Measurements from ENCODE around the gene HIPK2. TPM values are rescaled to one million over a fixed set of nuclear protein-coding genes. Genes with fewer than 3 reads are reported as not detected.

The HIPK2 gene
- total and polyA plus RNA-seq, 12 donors = 19.7 to 203 (median 127) TPM

GRCh38 chr7:139721821-139722220 lies 56.0 kb downstream of the HIPK2 start:
- ATAC-seq = no peak
- Histone ChIP-seq H3K36me3 (peaks cover 0 to 2% (median 0%) of the 10 kb centered on the region in 9 donors), H3K27ac (peak overlapping the region in 8 of 10 donors; percentile 11 to 80 (median 50)), H3K27me3 (no peaks in the 10 kb centered on the region), H3K9me3 (no peaks in the 10 kb centered on the region), H3K4me3 (no peak overlapping the region), H3K4me1 (peaks cover 27 to 86% (median 68%) of the 10 kb centered on the region in 9 donors)
- intact Hi-C loops (cut with DNase I) = loop anchor here in 2 of 10 donors (10.0 kb wide), 1 partner anchor 53 kb away; the partner anchor contains the start of gene HIPK2 (in 2 of the 2)
- TF ChIP-seq CTCF (IDR thresholded peaks at IDR 0.05) = no peak
- WGBS, 2 donors = 64 to 76% methylated on average over 2 of the region's 2 CpGs
- DNase-seq = no peak

DNA sequence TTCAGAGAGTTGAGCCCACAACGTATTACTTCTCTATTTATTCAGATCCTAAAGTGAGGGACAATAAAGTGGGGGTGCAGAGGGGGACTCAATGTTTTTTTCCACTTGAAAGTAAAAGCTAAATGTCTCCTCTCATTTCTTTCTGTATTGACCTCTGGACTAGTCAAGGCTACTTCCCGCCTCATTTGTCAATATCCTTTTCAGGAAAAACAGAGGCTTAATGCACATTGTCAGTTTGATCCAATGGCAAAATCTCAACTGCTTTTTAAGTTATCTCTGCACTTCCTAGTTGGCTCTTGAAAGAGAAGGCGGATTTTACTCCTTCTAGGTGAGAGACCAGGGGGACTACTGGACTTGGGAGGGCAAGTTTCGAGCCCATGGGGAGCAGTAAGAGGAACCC lies 56.4 kb downstream of the HIPK2 start:
- intact Hi-C loops (cut with DNase I) = loop anchor here in 2 of 10 donors (10.0 kb wide), 1 partner anchor 53 kb away; the partner anchor contains the start of gene HIPK2 (in 2 of the 2)
- Histone ChIP-seq H3K27ac (peak overlapping the region in 9 of 10 donors; percentile 11 to 80 (median 52)), H3K9me3 (no peaks in the 10 kb centered on the region), H3K27me3 (no peaks in the 10 kb centered on the region), H3K4me1 (peaks cover 24 to 81% (median 64%) of the 10 kb centered on the region in 9 donors), H3K36me3 (peaks cover 0 to 7% (median under 1%) of the 10 kb centered on the region in 9 donors), H3K4me3 (no peak overlapping the region)
- WGBS, 2 donors = 70% methylated on average over 4 of the region's 4 CpGs
- ATAC-seq (no peak), DNase-seq (no peak)
- TF ChIP-seq CTCF (IDR thresholded peaks at IDR 0.05) = no peak

DNA sequence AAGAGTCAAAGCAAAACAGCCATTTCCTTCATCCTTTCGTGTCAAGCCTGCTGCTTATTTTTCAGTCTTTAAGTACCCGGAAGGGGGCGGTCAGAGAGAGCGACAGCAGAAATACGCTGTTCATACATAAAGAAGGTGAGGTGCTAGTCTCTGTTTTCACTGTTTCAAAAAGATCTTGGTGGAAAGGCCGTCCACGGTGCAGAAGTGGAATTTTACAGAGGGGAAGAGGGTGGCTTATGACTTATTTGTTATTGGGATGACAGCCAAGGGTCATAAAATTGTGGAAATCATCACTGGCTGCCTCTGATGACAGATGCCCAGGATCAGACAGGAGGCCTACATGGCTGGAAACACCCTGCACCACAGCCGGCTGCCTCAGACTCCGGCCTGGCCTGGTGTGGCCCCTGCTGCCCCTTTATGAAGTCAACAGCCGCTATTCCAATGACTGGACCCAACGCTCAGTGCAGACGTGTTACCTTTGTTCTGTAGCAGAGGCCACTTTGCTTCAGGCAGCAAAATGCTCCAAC lies 57.0 kb downstream of the HIPK2 start:
- TF ChIP-seq CTCF (IDR thresholded peaks at IDR 0.05) = no peak
- DNase-seq = no peak

GRCh38 chr7:139720186-139720585 lies 57.6 kb downstream of the HIPK2 start:
- ATAC-seq (peak in 1 of 8 donors; percentile 6), DNase-seq (no peak)
- Histone ChIP-seq H3K4me1 (peaks cover 20 to 75% (median 53%) of the 10 kb centered on the region in 9 donors), H3K27ac (peak overlapping the region in 7 of 10 donors; percentile 22 to 80 (median 56)), H3K27me3 (no peaks in the 10 kb centered on the region), H3K4me3 (no peak overlapping the region), H3K9me3 (no peaks in the 10 kb centered on the region), H3K36me3 (peaks cover 0 to 19% (median 11%) of the 10 kb centered on the region in 9 donors)
- no peak for TF ChIP-seq CTCF (IDR thresholded peaks at IDR 0.05)
- intact Hi-C loops (cut with DNase I) = loop anchor here in 2 of 10 donors (10.0 kb wide), 1 partner anchor 55 kb away; the partner anchor contains the start of gene HIPK2 (in 2 of the 2)
- WGBS, 2 donors = 91 to 92% methylated on average over 6 of the region's 6 CpGs

More for the DNA sequence above, 57.0 kb downstream of the HIPK2 start:
- intact Hi-C loops (cut with DNase I) = loop anchor here in 2 of 10 donors (10.0 kb wide), 1 partner anchor 54 kb away; the partner anchor contains the start of gene HIPK2 (in 2 of the 2)
- no peaks in the 10 kb centered on the region for H3K9me3 ChIP-seq
- H3K27me3 ChIP-seq = no peaks in the 10 kb centered on the region
- peak; percentile 26 to 73 (median 56) for ATAC-seq
- no peak overlapping the region for H3K4me3 ChIP-seq
- peaks cover 23 to 75% (median 57%) of the 10 kb centered on the region in 9 donors for H3K4me1 ChIP-seq
- H3K27ac ChIP-seq = peak overlapping the region in 9 of 10 donors; percentile 13 to 80 (median 52)
- WGBS, 2 donors = 49 to 50% methylated on average over 12 of the region's 12 CpGs
- peaks cover 0 to 13% (median 7%) of the 10 kb centered on the region in 9 donors for H3K36me3 ChIP-seq
